Panc1 (cell line): ENCODE data around the gene ELOVL2. TPM values are rescaled to one million over a fixed set of nuclear protein-coding genes. Genes with fewer than 3 reads are reported as not detected.

Source experiments
- ATAC-seq: fragments of 200-7000 bp; cut with Tn5 transposase; 2 replicates; pipeline ENCODE4 v1.9.1; 2020; ENCODE audit warnings: mild to moderate bottlenecking, moderate library complexity
- BruUV-seq: library from RNA; stranded (reverse); fragments of 400-500 nt; replicated peaks from 2 replicates; lab custom pipeline; 2021; lab: Mats Ljungman, UMichigan
- CTCF ChIA-PET: fragments of 300-600 bp; sonication (Branson Sonifier 250); formaldehyde crosslinking; loops from one replicate; lab custom pipeline; 2022; ENCODE audit warnings: antibody characterized with exemption; lab: Charles Lee
- POLR2A ChIA-PET: fragments of 300-600 bp; sonication (Branson Sonifier 250); formaldehyde crosslinking; loops from one replicate; lab custom pipeline; 2022; ENCODE audit warnings: antibody characterized with exemption; lab: Charles Lee
- DNase-seq: peaks from one replicate; pipeline ENCODE4 v3.0.0-alpha.2; 2010; ENCODE audit warnings: low read depth, low spot score
- H3K27ac ChIP-seq: 2 replicates; pipeline ENCODE4 v1.5.1; 2011; ENCODE audit warnings: mild to moderate bottlenecking, low read length, inconsistent platforms
- H3K27me3 ChIP-seq: fragments of 200-500 bp; sonication (Bioruptor generic); 2 replicates; pipeline ENCODE4 v1.6.0; 2014; ENCODE audit warnings: low read length, inconsistent platforms; ENCODE audit not compliant: control insufficient read depth, insufficient read depth
- H3K36me3 ChIP-seq: fragments of 200-500 bp; sonication (Bioruptor generic); 2 replicates; pipeline ENCODE4 v1.5.1; 2014; ENCODE audit warnings: inconsistent platforms, mild to moderate bottlenecking, low read length, moderate library complexity; ENCODE audit not compliant: control insufficient read depth, insufficient read depth
- H3K4me1 ChIP-seq: 2 replicates; pipeline ENCODE4 v1.5.1; 2011; ENCODE audit warnings: inconsistent platforms, mild to moderate bottlenecking, low read length, moderate library complexity; ENCODE audit not compliant: control insufficient read depth, insufficient read depth
- H3K4me3 ChIP-seq, 2 experiments: 2 replicates each; pipeline ENCODE4 v1.5.1; 2011 to 2012; ENCODE audit warnings: low read depth in 2 of 2, low read length in 2 of 2, mild to moderate bottlenecking in 2 of 2, inconsistent platforms in 1 of 2, moderate library complexity in 1 of 2
- H3K9me3 ChIP-seq: fragments of 200-500 bp; sonication (Bioruptor generic); 2 replicates; pipeline ENCODE4 v1.5.1; 2014; ENCODE audit warnings: low read depth, mild to moderate bottlenecking, inconsistent platforms, low read length, moderate library complexity; ENCODE audit not compliant: control insufficient read depth, insufficient read depth
- CTCF ChIP-seq: fragments of 450-650 bp; IDR thresholded peaks from 2 replicates; pipeline ENCODE4 v1.5.1; 2017; ENCODE audit warnings: mild to moderate bottlenecking
- POLR2AphosphoS5 ChIP-seq: IDR thresholded peaks from 2 replicates; pipeline ENCODE4 v1.6.1; 2012; ENCODE audit warnings: mild to moderate bottlenecking, low read depth, low read length, moderate library complexity
- REST ChIP-seq, 2 experiments: IDR thresholded peaks; 2 replicates each; pipeline ENCODE4 v1.6.1; 2011 to 2012; ENCODE audit warnings: low read depth in 2 of 2, control low read depth in 1 of 2, low read length in 1 of 2, mild to moderate bottlenecking in 1 of 2, moderate library complexity in 1 of 2; ENCODE audit not compliant: insufficient read depth in 1 of 2
- SIN3A ChIP-seq: IDR thresholded peaks from 2 replicates; pipeline ENCODE4 v1.6.1; 2012; ENCODE audit warnings: low read depth, mild to moderate bottlenecking, low read length, moderate library complexity, borderline replicate concordance; ENCODE audit not compliant: insufficient read depth
- TCF7L2 ChIP-seq: IDR thresholded peaks from 2 replicates; pipeline ENCODE4 v1.6.1; 2011; ENCODE audit warnings: mild to moderate bottlenecking, low read depth, low read length, inconsistent platforms
- in situ Hi-C: cut with HindIII; loops from 2 replicates; pipeline ENCODE4 v1.10.0; 2016; ENCODE audit warnings: low sequenced_read_pairs, low pct_unique_long_range_greater_than_20kb
- intact Hi-C: fragments of 100-400 bp; cut with micrococcal nuclease; formaldehyde crosslinking; loops from one replicate; pipeline ENCODE4 v1.10.0; 2022; ENCODE audit not compliant: unreplicated experiment
- total RNA-seq: library from RNA; stranded (reverse); gene quantifications from one replicate; pipeline ENCODE4 v1.2.1, GENCODE V29; 2021; ENCODE audit not compliant: unreplicated experiment

The ELOVL2 gene
- total RNA-seq, 1 experiment from 2014 or later, result 27.8 TPM

GRCh38 chr6:11015102-11015501, 29.0 kb downstream of the ELOVL2 start:
- Histone ChIP-seq H3K27ac (no peak overlapping the region), H3K4me1 (peaks cover 17% of the 10 kb centered on the region), H3K4me3 (no peak overlapping the region), H3K36me3 (no peaks in the 10 kb centered on the region), H3K9me3 (no peaks in the 10 kb centered on the region), H3K27me3 (no peaks in the 10 kb centered on the region)
- intact Hi-C loops, result no loop called here
- in situ Hi-C loops, result no loop called here
- BruUV-seq, result no TSS peak
- ATAC-seq (no peak), DNase-seq (no peak)
- TF ChIP-seq REST (IDR thresholded peaks at IDR 0.05; ENCODE audit: insufficient read depth in 1 of 2, low read depth in 2 of 2, low read length in 1 of 2) (no peak), CTCF (no peak), POLR2AphosphoS5 (no peak), TCF7L2 (no peak)
- POLR2A ChIA-PET, result no interaction called here
- CTCF ChIA-PET, result no interaction called here

DNA sequence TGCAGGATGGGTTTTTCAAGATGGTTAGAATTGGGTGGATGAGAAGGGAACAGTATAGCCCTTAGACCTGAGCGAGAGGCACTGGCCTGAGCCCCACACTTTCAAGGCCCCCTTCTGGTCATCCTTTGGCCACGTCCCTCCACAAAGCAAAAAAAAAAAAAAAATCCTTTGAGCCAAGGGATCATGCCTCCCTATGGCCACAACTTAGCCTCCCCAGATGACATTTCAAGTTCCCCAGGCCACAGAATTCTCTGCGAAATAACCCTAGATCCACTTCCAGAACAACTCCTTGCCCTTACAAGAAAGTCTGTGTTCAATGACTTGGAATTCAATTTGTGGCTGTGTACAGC, 30.4 kb downstream of the ELOVL2 start:
- no TSS peak for BruUV-seq
- DNase-seq, result no peak
- Histone ChIP-seq H3K4me1 (peaks cover 26% of the 10 kb centered on the region), H3K36me3 (no peaks in the 10 kb centered on the region), H3K9me3 (no peaks in the 10 kb centered on the region), H3K4me3 (no peak overlapping the region), H3K27me3 (no peaks in the 10 kb centered on the region), H3K27ac (no peak overlapping the region)
- ChIA-PET POLR2A (no interaction called here), CTCF (no interaction called here)
- in situ Hi-C loops, result no loop called here
- ATAC-seq, result no peak
- intact Hi-C loops, result no loop called here
- no peak for TF ChIP-seq SIN3A
- TF ChIP-seq TCF7L2, result no peak
- TF ChIP-seq CTCF, result peak; percentile 34; the same call in 1 of the 2 replicates
